ENCODE measurements around the gene ITSN1. TPM values are rescaled to one million over a fixed set of nuclear protein-coding genes. Genes with fewer than 3 reads are reported as not detected.

Gene ITSN1
- total and polyA plus RNA-seq, 2 of the 13 experiments (the other 11 are each of a cell fraction or from before 2014, with no cell fraction given), result 26.1 to 33.8 TPM

GRCh38 chr21:33878824-33879223 lies 236.5 kb downstream of the ITSN1 start (continued):
- TF ChIP-seq ZBTB10 (CRISPR knock-in tag; IDR thresholded peaks at IDR 0.05; ENCODE audit: borderline replicate concordance), result no peak
- no peak for TF ChIP-seq ZFP82 (CRISPR knock-in tag; IDR thresholded peaks at IDR 0.05; ENCODE audit: borderline replicate concordance)
- no peak for TF ChIP-seq CEBPB (IDR thresholded peaks at IDR 0.05; ENCODE audit: borderline replicate concordance, low read depth, low read length)
- TF ChIP-seq ETV6 (CRISPR knock-in tag; conservative IDR thresholded peaks at IDR 0.05), result no peak

GRCh38 chr21:33880626-33881025 lies 238.3 kb downstream of the ITSN1 start:
- H3K79me2 ChIP-seq (ENCODE audit: insufficient read depth, low read length), result no peaks in the 10 kb centered on the region
- H2AFZ ChIP-seq (ENCODE audit: low read length), result no peak overlapping the region
- H3K4me3 ChIP-seq (replicated peaks in 1 of 3; ENCODE audit: insufficient read depth in 1 of 3, low read depth in 2 of 3, low read length in 3 of 3), result no peak overlapping the region
- WGBS (ENCODE audit: low lambda C conversion rate), result no CpG with 5 or more reads among the region's 13 CpGs
- ATAC-seq (no peak), FAIRE-seq (no peak), DNase-seq (ENCODE audit: low spot score) (no peak)
- no peaks in the 10 kb centered on the region for H3K36me3 ChIP-seq (replicated peaks in 1 of 2; ENCODE audit: control insufficient read depth in 1 of 2, insufficient read depth in 2 of 2, low read length in 2 of 2)
- no peaks in the 10 kb centered on the region for H3K9me3 ChIP-seq (ENCODE audit: low read length)
- H3K9ac ChIP-seq (ENCODE audit: insufficient read depth, low read depth, low read length), result no peak overlapping the region
- H3K27me3 ChIP-seq (ENCODE audit: control insufficient read depth in 1 of 2, insufficient read depth in 2 of 2, low read length in 2 of 2), result peaks cover 0 to 12% of the 10 kb centered on the region in 2 experiments; a peak in 2 of 5 replicates
- no peaks in the 10 kb centered on the region for H4K20me1 ChIP-seq (ENCODE audit: insufficient read depth, low read length)
- in situ Hi-C loops (cut with HindIII; ENCODE audit: extremely low pct_ligation_motif_present, low pct_unique_long_range_greater_than_20kb) (no loop called here), intact Hi-C loops (cut with micrococcal nuclease; ENCODE audit: unreplicated experiment) (no loop called here)
- H3K4me2 ChIP-seq (ENCODE audit: low read depth, low read length), result no peak overlapping the region
- BruUV-seq (replicated peaks), result no TSS peak
- CTCF ChIA-PET (ENCODE audit: low intra/inter-chr PET ratio, low total read pairs), result no interaction called here
- no peaks in the 10 kb centered on the region for H3K4me1 ChIP-seq (ENCODE audit: insufficient read depth, low read length)
- H3K27ac ChIP-seq (ENCODE audit: extremely low read length, insufficient read depth, low read length), result no peak overlapping the region
- POLR2A ChIA-PET, result no interaction called here
- TF ChIP-seq ZNF878 (CRISPR knock-in tag; IDR thresholded peaks at IDR 0.05) (no peak), SP4 (CRISPR knock-in tag; IDR thresholded peaks at IDR 0.05) (no peak), ZNF142 (CRISPR knock-in tag; IDR thresholded peaks at IDR 0.05) (no peak), ZNF530 (CRISPR knock-in tag; IDR thresholded peaks at IDR 0.05; ENCODE audit: low read depth) (no peak), GRHL1 (CRISPR knock-in tag; conservative IDR thresholded peaks at IDR 0.05) (no peak), ZNF784 (CRISPR knock-in tag; IDR thresholded peaks at IDR 0.05; ENCODE audit: borderline replicate concordance) (no peak), ZNF790 (CRISPR knock-in tag; IDR thresholded peaks at IDR 0.05; ENCODE audit: borderline replicate concordance) (no peak), ZNF563 (CRISPR knock-in tag; IDR thresholded peaks at IDR 0.05) (no peak)
